Measurements from ENCODE around the gene CHCHD3.

The CHCHD3 gene

DNA sequence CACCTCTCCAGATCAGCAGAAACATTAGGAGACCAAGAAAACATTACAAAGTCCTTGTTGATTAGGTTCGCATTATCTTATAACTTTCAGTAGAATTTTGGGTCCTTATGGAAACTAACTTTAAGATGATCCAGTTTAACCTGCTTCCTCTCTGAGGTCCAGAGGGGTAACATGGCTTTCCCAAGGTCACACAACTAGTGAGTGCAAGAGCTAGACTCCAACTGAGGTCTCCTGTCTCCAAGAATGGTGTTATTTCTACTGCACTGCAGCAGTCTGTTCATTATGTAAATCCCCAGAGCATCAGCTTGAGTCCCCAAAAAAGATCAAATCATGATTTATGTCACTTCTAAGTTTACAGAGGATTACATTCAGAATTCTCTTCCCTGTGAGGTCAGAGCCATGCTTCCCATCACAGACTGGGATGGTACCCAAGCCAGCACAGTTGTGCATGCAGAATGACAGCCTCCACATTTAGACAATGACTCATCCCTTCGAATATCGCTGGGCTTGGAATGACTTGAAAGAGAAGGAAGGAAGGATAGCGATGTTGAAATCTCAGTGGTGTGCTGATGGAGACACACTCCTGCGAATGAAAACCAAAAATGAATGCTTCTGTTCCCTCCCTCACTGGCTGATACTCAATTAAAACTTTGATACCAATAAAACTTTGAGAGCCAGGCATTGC, 342.5 kb downstream of the CHCHD3 start:
- TF ChIP-seq POLR2AphosphoS5 (IDR thresholded peaks at IDR 0.05; ENCODE audit: low read depth, low read length) (no peak), SIN3A (IDR thresholded peaks at IDR 0.05; ENCODE audit: borderline replicate concordance, insufficient read depth, low read length) (no peak), FOXP2 (optimal IDR thresholded peaks at IDR 0.05; ENCODE audit: borderline replicate concordance, extremely low read depth, extremely low read length, insufficient read depth) (no peak), TAF1 (IDR thresholded peaks at IDR 0.05; ENCODE audit: borderline replicate concordance, insufficient read depth, low read length) (no peak)
- TF ChIP-seq, protein P1, sequence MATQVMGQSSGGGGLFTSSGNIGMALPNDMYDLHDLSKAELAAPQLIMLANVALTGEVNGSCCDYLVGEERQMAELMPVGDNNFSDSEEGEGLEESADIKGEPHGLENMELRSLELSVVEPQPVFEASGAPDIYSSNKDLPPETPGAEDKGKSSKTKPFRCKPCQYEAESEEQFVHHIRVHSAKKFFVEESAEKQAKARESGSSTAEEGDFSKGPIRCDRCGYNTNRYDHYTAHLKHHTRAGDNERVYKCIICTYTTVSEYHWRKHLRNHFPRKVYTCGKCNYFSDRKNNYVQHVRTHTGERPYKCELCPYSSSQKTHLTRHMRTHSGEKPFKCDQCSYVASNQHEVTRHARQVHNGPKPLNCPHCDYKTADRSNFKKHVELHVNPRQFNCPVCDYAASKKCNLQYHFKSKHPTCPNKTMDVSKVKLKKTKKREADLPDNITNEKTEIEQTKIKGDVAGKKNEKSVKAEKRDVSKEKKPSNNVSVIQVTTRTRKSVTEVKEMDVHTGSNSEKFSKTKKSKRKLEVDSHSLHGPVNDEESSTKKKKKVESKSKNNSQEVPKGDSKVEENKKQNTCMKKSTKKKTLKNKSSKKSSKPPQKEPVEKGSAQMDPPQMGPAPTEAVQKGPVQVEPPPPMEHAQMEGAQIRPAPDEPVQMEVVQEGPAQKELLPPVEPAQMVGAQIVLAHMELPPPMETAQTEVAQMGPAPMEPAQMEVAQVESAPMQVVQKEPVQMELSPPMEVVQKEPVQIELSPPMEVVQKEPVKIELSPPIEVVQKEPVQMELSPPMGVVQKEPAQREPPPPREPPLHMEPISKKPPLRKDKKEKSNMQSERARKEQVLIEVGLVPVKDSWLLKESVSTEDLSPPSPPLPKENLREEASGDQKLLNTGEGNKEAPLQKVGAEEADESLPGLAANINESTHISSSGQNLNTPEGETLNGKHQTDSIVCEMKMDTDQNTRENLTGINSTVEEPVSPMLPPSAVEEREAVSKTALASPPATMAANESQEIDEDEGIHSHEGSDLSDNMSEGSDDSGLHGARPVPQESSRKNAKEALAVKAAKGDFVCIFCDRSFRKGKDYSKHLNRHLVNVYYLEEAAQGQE (IDR thresholded peaks at IDR 0.05; ENCODE audit: insufficient read depth in 1 of 2, low read depth in 2 of 2, low read length in 2 of 2), result no peak; a peak in 1 of 4 replicates

DNA sequence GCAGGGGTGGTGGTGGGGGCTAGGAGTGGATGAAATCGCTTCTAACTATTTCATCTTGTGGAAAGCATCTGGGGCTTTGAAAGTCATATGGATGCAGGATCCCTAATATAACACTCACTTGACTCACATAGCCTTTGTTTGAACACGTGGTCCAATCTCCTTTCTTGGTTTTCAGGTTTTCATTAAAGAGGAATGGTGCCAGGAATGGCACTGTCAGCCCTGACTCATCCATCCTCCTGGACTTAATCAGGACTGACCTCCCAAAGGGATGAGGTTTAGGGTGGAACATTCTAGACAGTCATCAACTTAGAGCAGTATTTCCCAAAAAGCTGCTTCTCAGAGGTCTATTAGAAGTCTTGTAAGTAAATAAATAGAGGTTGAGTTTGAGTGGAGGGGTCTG, 343.6 kb downstream of the CHCHD3 start:
- no peak for TF ChIP-seq FOXP2 (optimal IDR thresholded peaks at IDR 0.05; ENCODE audit: borderline replicate concordance, extremely low read depth, extremely low read length, insufficient read depth)
- TF ChIP-seq SIN3A (IDR thresholded peaks at IDR 0.05; ENCODE audit: borderline replicate concordance, insufficient read depth, low read length), result no peak
- TF ChIP-seq, protein P1 (IDR thresholded peaks at IDR 0.05; ENCODE audit: insufficient read depth in 1 of 2, low read depth in 2 of 2, low read length in 2 of 2), result no peak
- no peak for TF ChIP-seq TAF1 (IDR thresholded peaks at IDR 0.05; ENCODE audit: borderline replicate concordance, insufficient read depth, low read length)
- no peak for TF ChIP-seq POLR2AphosphoS5 (IDR thresholded peaks at IDR 0.05; ENCODE audit: low read depth, low read length)

GRCh38 chr7:132735476-132735875, 346.4 kb downstream of the CHCHD3 start:
- TF ChIP-seq FOXP2 (optimal IDR thresholded peaks at IDR 0.05; ENCODE audit: borderline replicate concordance, extremely low read depth, extremely low read length, insufficient read depth) (no peak), TAF1 (IDR thresholded peaks at IDR 0.05; ENCODE audit: borderline replicate concordance, insufficient read depth, low read length) (no peak), SIN3A (IDR thresholded peaks at IDR 0.05; ENCODE audit: borderline replicate concordance, insufficient read depth, low read length) (no peak), POLR2AphosphoS5 (IDR thresholded peaks at IDR 0.05; ENCODE audit: low read depth, low read length) (no peak)
- TF ChIP-seq, protein P1 (IDR thresholded peaks at IDR 0.05; ENCODE audit: insufficient read depth in 1 of 2, low read depth in 2 of 2, low read length in 2 of 2), result no peak
